SK-N-SH (cell line): ENCODE measurements around the gene JMJD8. TPM values are rescaled to one million over a fixed set of nuclear protein-coding genes. Genes with fewer than 3 reads are reported as not detected.
A peak's percentile ranks its signal among the peaks of the same experiment; 100 is the strongest.

Source experiments
- CTCF ChIA-PET: fragments of 300-600, 350-600 bp; formaldehyde crosslinking; extraction: SDS; loops from one replicate; lab custom pipeline; 2021; lab: Yijun Ruan, JAX
- POLR2A ChIA-PET: fragments of 350-600 bp; sonication (Branson Sonifier 250); formaldehyde crosslinking; extraction: SDS; loops from one replicate; lab custom pipeline; 2020; ENCODE audit warnings: antibody characterized with exemption, inconsistent platforms; lab: Yijun Ruan, JAX
- DNase-seq: peaks from one replicate; pipeline ENCODE4 v3.0.0; 2012
- H2AFZ ChIP-seq: fragments of 200-600 bp; sonication (generic); 2 replicates; pipeline ENCODE4 v1.8.1; 2016; ENCODE audit warnings: antibody characterized with exemption, mild to moderate bottlenecking, low read depth
- H3F3A ChIP-seq: fragments of 200-600 bp; sonication (generic); replicated peaks from 2 replicates; pipeline ENCODE3; 2016; ENCODE audit warnings: antibody characterized with exemption, mild to moderate bottlenecking; ENCODE audit not compliant: insufficient read depth
- H3K27ac ChIP-seq, 2 experiments: fragments of 200-500 bp in 1 of 2; fragments of 200-600 bp in 1 of 2; sonication (Bioruptor generic) in 1 of 2; sonication (generic), shearing (Covaris generic) in 1 of 2; 2 replicates each; pipeline versions ENCODE4 v1.5.1 to v1.6.1; 2014 to 2016; ENCODE audit warnings: low read depth in 2 of 2, inconsistent platforms in 1 of 2, low read length in 1 of 2, mild to moderate bottlenecking in 1 of 2, mixed read lengths in 1 of 2
- H3K27me3 ChIP-seq: fragments of 200-600 bp; sonication (generic), shearing (Covaris generic); 2 replicates; pipeline ENCODE4 v1.6.1; 2016; ENCODE audit warnings: mixed run types; ENCODE audit not compliant: insufficient read depth
- H3K36me3 ChIP-seq, 2 experiments: fragments of 200-500 bp in 1 of 2; fragments of 200-600 bp in 1 of 2; sonication (Bioruptor generic) in 1 of 2; sonication (generic) in 1 of 2; replicated peaks in 1 of 2; 2 replicates each; pipeline versions ENCODE3 to v1.5.1; 2014 to 2016; ENCODE audit warnings: low read length in 1 of 2, mild to moderate bottlenecking in 1 of 2; ENCODE audit not compliant: insufficient read depth in 2 of 2, control insufficient read depth in 1 of 2
- H3K4me1 ChIP-seq, 2 experiments: fragments of 200-500 bp in 1 of 2; fragments of 200-600 bp in 1 of 2; sonication (Bioruptor generic) in 1 of 2; sonication (generic), shearing (Covaris generic) in 1 of 2; 2 replicates each; pipeline versions ENCODE4 v1.5.1 to v1.6.1; 2014 to 2016; ENCODE audit warnings: low read depth in 1 of 2, low read length in 1 of 2, mixed run types in 1 of 2; ENCODE audit not compliant: insufficient read depth in 2 of 2, control insufficient read depth in 1 of 2
- H3K4me2 ChIP-seq: fragments of 200-600 bp; sonication (generic), shearing (Covaris generic); 2 replicates; pipeline ENCODE4 v1.6.1; 2017; ENCODE audit warnings: mixed run types
- H3K4me3 ChIP-seq, 2 experiments: fragments of 200-500 bp in 1 of 2; fragments of 200-600 bp in 1 of 2; sonication (Bioruptor generic) in 1 of 2; sonication (generic), shearing (Covaris generic) in 1 of 2; 2 replicates each; pipeline versions ENCODE4 v1.5.1 to v1.8.1; 2014 to 2016; ENCODE audit warnings: low read depth in 2 of 2, inconsistent platforms in 1 of 2, low read length in 1 of 2, mild to moderate bottlenecking in 1 of 2, mixed read lengths in 1 of 2, moderate library complexity in 1 of 2
- H3K79me2 ChIP-seq: fragments of 200-600 bp; sonication (generic); 2 replicates; pipeline ENCODE4 v1.8.1; 2017; ENCODE audit warnings: mild to moderate bottlenecking; ENCODE audit not compliant: insufficient read depth
- H3K9ac ChIP-seq: fragments of 200-600 bp; sonication (generic); 2 replicates; pipeline ENCODE4 v1.6.1; 2017; ENCODE audit warnings: mixed run types
- H3K9me2 ChIP-seq: fragments of 200-600 bp; sonication (generic); 2 replicates; pipeline ENCODE4 v1.6.1; 2017; ENCODE audit warnings: mixed run types
- H3K9me3 ChIP-seq: fragments of 200-600 bp; sonication (generic); 2 replicates; pipeline ENCODE4 v1.6.1; 2017; ENCODE audit warnings: mixed run types, mild to moderate bottlenecking, moderate library complexity
- H4K20me1 ChIP-seq: fragments of 200-600 bp; sonication (generic); 2 replicates; pipeline ENCODE4 v1.6.1; 2017; ENCODE audit warnings: mild to moderate bottlenecking, mixed run types; ENCODE audit not compliant: insufficient read depth
- CHD2 ChIP-seq: fragments of 150-350 bp; IDR thresholded peaks from 2 replicates; pipeline ENCODE4 v1.6.1; 2018; ENCODE audit warnings: low read length; ENCODE audit not compliant: partially characterized antibody
- GATA2 ChIP-seq: sonication (generic); formaldehyde crosslinking; IDR thresholded peaks from 2 replicates; pipeline ENCODE4 v1.5.0; 2020; ENCODE audit warnings: mild to moderate bottlenecking, missing genetic modification reagents
- IRF3 ChIP-seq: fragments of 150-350 bp; IDR thresholded peaks from 2 replicates; pipeline ENCODE4 v1.6.1; 2016; ENCODE audit warnings: mild to moderate bottlenecking, low read depth, low read length
- JUND ChIP-seq: IDR thresholded peaks from 2 replicates; pipeline ENCODE4 v1.4.0; 2012
- MEF2A ChIP-seq: IDR thresholded peaks from 2 replicates; pipeline ENCODE4 v1.4.0; 2012; ENCODE audit warnings: low read depth, borderline replicate concordance
- SMC3 ChIP-seq: IDR thresholded peaks from 2 replicates; pipeline ENCODE4 v1.6.1; 2012; ENCODE audit warnings: low read depth, low read length, improper control_type of control experiment
- WGBS: methylation state at CpG from one replicate; pipeline ENCODE4 v1.1.6; 2017; ENCODE audit warnings: low lambda C conversion rate; 5-methylcytosine and 5-hydroxymethylcytosine counted together
- polyA plus RNA-seq, 3 experiments: library from polyadenylated mRNA; depleted of rRNA; stranded (reverse); fragments of >200 nt; gene quantifications; 2 replicates each; pipeline ENCODE4 v1.2.3, GENCODE V29; 2012
- TF ChIP-seq, protein P1 (sequence below): IDR thresholded peaks from 2 replicates; pipeline ENCODE4 v1.6.1; 2012; ENCODE audit warnings: mild to moderate bottlenecking, low read depth, low read length, moderate library complexity
- TF ChIP-seq, protein P2 (sequence below): IDR thresholded peaks from 2 replicates; pipeline ENCODE4; 2012
- TF ChIP-seq, protein P3 (sequence below): IDR thresholded peaks from 2 replicates; pipeline ENCODE4 v1.4.0; 2012; ENCODE audit warnings: low read depth, borderline replicate concordance

Gene JMJD8
- polyA plus RNA-seq, 1 of the 3 experiments (the other 2 are of a cell fraction) = 67.0 TPM

GRCh38 chr16:704552-705380, 20.6 kb upstream of the JMJD8 start:
- Histone ChIP-seq H3K4me3 (peak overlapping the region; percentile 78 to 82), H3K9ac (peak overlapping the region; percentile 85), H3K79me2 (peaks cover 49% of the 10 kb centered on the region), H3F3A (peaks cover 6% of the 10 kb centered on the region), H3K27ac (peak overlapping the region; percentile 11 to 48; a peak in 2 of 4 replicates), H2AFZ (no peak overlapping the region), H3K4me1 (peaks cover 5 to 27% of the 10 kb centered on the region in 2 experiments; a peak in 2 of 4 replicates), H3K9me2 (no peaks in the 10 kb centered on the region), H4K20me1 (peaks cover 49% of the 10 kb centered on the region), H3K4me2 (peak overlapping the region; percentile 95), H3K36me3 (no peaks in the 10 kb centered on the region), H3K9me3 (no peaks in the 10 kb centered on the region), H3K27me3 (no peaks in the 10 kb centered on the region)
- DNase-seq = peak; percentile 74
- no peak for TF ChIP-seq JUND
- TF ChIP-seq, protein P1, sequence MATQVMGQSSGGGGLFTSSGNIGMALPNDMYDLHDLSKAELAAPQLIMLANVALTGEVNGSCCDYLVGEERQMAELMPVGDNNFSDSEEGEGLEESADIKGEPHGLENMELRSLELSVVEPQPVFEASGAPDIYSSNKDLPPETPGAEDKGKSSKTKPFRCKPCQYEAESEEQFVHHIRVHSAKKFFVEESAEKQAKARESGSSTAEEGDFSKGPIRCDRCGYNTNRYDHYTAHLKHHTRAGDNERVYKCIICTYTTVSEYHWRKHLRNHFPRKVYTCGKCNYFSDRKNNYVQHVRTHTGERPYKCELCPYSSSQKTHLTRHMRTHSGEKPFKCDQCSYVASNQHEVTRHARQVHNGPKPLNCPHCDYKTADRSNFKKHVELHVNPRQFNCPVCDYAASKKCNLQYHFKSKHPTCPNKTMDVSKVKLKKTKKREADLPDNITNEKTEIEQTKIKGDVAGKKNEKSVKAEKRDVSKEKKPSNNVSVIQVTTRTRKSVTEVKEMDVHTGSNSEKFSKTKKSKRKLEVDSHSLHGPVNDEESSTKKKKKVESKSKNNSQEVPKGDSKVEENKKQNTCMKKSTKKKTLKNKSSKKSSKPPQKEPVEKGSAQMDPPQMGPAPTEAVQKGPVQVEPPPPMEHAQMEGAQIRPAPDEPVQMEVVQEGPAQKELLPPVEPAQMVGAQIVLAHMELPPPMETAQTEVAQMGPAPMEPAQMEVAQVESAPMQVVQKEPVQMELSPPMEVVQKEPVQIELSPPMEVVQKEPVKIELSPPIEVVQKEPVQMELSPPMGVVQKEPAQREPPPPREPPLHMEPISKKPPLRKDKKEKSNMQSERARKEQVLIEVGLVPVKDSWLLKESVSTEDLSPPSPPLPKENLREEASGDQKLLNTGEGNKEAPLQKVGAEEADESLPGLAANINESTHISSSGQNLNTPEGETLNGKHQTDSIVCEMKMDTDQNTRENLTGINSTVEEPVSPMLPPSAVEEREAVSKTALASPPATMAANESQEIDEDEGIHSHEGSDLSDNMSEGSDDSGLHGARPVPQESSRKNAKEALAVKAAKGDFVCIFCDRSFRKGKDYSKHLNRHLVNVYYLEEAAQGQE = peak; percentile 91
- ChIA-PET CTCF (interaction anchor here (0.5 to 22.4 kb wide), 9 partner anchors 8 to 80 kb away, joined by 3 to 358 read pairs (median 4); partner anchors contain the start of genes ANTKMT, CCDC78, CIAO3 and HAGHL), POLR2A (interaction anchor here (1.7 to 2.0 kb wide), 2 partner anchors 14 to 24 kb away, joined by 5 to 7 read pairs; partner anchors contain the start of gene WDR24)
- 21% methylated on average over 21 of the region's 50 CpGs for WGBS

DNA sequence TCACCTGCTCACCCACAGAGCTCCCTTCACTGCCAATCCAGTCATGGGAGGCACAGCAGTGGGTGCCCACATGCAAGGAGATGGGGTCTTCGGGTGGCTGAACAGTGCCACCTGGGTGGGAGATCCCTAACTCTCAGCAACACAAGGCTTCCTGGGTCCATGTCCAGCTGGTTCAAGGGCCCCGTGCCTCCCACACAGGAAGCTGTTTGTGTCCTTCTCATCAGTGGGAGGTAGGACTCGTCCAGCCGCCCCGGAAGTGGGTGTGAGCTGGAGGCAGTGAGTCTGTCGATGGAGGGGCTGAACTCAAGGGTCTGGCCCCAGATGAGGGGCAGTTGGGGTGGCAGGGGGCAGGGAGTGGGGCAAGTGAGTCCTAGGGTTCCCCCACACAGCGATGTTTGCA, 19.9 kb upstream of the JMJD8 start:
- DNase-seq = no peak
- 79% methylated on average over 6 of the region's 7 CpGs for WGBS
- Histone ChIP-seq H3K9me2 (no peaks in the 10 kb centered on the region), H3K4me1 (peaks cover 4 to 20% of the 10 kb centered on the region in 2 experiments; a peak in 1 of 4 replicates), H3K27ac (peak overlapping the region in 1 of 2 experiments; percentile 11; a peak in 2 of 4 replicates), H2AFZ (no peak overlapping the region), H3K79me2 (peaks cover 55% of the 10 kb centered on the region), H3K9me3 (no peaks in the 10 kb centered on the region), H3K9ac (0 out of 2 replicates have a peak overlapping the region, but pooled peaks have one; percentile 85), H3K27me3 (no peaks in the 10 kb centered on the region), H3K36me3 (no peaks in the 10 kb centered on the region), H3F3A (peaks cover 5% of the 10 kb centered on the region), H3K4me2 (peak overlapping the region; percentile 95), H3K4me3 (peak overlapping the region; percentile 78 to 82; a peak in 3 of 4 replicates), H4K20me1 (peaks cover 56% of the 10 kb centered on the region)
- ChIA-PET POLR2A (interaction anchor here (1.7 to 2.0 kb wide), 2 partner anchors 14 to 24 kb away, joined by 5 to 7 read pairs; partner anchors contain the start of gene WDR24), CTCF (interaction anchor here (0.5 to 22.4 kb wide), 9 partner anchors 9 to 77 kb away, joined by 3 to 358 read pairs (median 4); partner anchors contain the start of genes ANTKMT, CCDC78, CIAO3 and HAGHL)
- TF ChIP-seq GATA2 (CRISPR knock-in tag) (no peak), JUND (no peak), IRF3 (no peak), SMC3 (no peak), CHD2 (no peak), MEF2A (no peak)
- TF ChIP-seq, protein P2, sequence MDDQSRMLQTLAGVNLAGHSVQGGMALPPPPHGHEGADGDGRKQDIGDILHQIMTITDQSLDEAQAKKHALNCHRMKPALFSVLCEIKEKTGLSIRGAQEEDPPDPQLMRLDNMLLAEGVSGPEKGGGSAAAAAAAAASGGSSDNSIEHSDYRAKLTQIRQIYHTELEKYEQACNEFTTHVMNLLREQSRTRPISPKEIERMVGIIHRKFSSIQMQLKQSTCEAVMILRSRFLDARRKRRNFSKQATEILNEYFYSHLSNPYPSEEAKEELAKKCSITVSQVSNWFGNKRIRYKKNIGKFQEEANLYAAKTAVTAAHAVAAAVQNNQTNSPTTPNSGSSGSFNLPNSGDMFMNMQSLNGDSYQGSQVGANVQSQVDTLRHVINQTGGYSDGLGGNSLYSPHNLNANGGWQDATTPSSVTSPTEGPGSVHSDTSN = no peak
- TF ChIP-seq, protein P3, sequence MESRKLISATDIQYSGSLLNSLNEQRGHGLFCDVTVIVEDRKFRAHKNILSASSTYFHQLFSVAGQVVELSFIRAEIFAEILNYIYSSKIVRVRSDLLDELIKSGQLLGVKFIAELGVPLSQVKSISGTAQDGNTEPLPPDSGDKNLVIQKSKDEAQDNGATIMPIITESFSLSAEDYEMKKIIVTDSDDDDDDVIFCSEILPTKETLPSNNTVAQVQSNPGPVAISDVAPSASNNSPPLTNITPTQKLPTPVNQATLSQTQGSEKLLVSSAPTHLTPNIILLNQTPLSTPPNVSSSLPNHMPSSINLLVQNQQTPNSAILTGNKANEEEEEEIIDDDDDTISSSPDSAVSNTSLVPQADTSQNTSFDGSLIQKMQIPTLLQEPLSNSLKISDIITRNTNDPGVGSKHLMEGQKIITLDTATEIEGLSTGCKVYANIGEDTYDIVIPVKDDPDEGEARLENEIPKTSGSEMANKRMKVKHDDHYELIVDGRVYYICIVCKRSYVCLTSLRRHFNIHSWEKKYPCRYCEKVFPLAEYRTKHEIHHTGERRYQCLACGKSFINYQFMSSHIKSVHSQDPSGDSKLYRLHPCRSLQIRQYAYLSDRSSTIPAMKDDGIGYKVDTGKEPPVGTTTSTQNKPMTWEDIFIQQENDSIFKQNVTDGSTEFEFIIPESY = no peak
- TF ChIP-seq, protein P1 = no peak
